Right atrium auricular region (tissue), 2 donors: Measurements from ENCODE around the gene FCSK. TPM values are rescaled to one million over a fixed set of nuclear protein-coding genes. Genes with fewer than 3 reads are reported as not detected.
"Not testable (repeated sequence)": the region's sequence is repeated elsewhere in the genome, so short reads cannot be mapped to it uniquely, and the experiment has no call there.

Experiments
- DNase-seq: peaks from one replicate; pipeline ENCODE4 v3.0.0-alpha.2; 2019; ENCODE audit warnings: low spot score
- H3K27ac ChIP-seq, 2 donors: fragments of 200-600 bp; sonication (generic); 1 replicate in 1 of 2; 2 replicates in 1 of 2; pipeline ENCODE4 v1.5.1; 2016 to 2019
- H3K27me3 ChIP-seq, 2 donors: fragments of 200-600 bp; sonication (generic); one replicate each; pipeline versions ENCODE4 v1.5.1 to v1.6.0; 2017 to 2019
- H3K36me3 ChIP-seq: fragments of 200-600 bp; sonication (generic); one replicate; pipeline ENCODE4 v1.5.1; 2016
- H3K4me1 ChIP-seq, 2 donors: fragments of 200-600 bp; sonication (generic); one replicate each; pipeline versions ENCODE4 v1.5.1 to v1.6.0; 2017 to 2019
- H3K4me3 ChIP-seq, 2 donors: fragments of 200-600 bp; sonication (generic); 1 replicate in 1 of 2; 2 replicates in 1 of 2; pipeline ENCODE4 v1.5.1; 2017 to 2019; ENCODE audit warnings: mild to moderate bottlenecking in 1 of 2, moderate library complexity in 1 of 2
- H3K9me3 ChIP-seq, 2 donors: fragments of 200-600 bp; sonication (generic); one replicate each; pipeline ENCODE4 v1.5.1; 2019
- total RNA-seq, 2 donors: library from RNA; depleted of rRNA; stranded (reverse); fragments of >200 nt; gene quantifications; one replicate each; pipeline ENCODE4 v1.1.0, GENCODE V29; 2016
- TF ChIP-seq, protein P1 (sequence below), 2 donors: fragments of 200-600 bp; sonication (generic); IDR thresholded peaks; one replicate each; pipeline ENCODE4 v1.5.1; 2019; ENCODE audit warnings: antibody characterized with exemption in 2 of 2

Gene FCSK
- total RNA-seq, 2 donors from 2014 or later = 9.5 to 10.2 TPM

DNA sequence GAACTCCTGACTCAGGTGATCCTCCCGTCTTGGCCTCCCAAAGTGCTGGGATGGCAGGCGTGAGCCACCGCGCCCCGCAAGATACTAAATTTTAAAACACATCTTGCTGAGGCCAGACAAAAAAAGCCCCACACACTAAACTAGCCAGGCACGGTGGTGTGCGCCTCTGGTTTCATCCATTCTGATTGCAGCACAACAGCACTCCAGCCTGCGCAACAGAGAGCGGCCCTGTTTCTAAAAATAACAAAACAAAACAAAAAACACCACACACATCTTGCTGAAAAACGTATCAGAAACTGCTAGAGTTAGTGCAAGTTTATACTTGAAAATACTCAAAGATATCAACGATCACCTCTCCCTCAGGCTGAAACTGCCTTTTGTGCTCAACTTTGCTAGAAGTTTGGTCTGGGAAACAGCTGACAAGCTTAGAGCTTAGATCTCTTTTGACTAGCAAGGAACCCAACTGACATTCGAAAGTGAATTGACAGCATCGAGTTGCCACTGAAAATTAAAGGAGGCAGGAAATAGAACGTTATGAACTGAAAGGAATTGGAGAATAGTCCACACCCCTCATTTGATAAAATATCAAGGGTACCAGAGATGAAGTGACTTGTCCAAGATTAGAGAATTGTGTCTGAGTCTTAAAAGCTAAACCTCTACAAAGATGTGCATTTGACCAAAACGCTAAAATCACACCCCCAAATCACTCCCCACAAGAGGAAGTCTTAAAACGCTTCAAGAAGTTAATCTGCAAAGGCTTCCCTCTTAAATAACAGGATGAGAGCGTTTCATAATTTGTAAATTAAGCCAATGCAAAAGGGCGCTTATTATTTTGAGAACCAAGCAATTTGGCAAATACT, 68.1 kb downstream of the FCSK start:
- DNase-seq = no peak
- no peaks in the 10 kb centered on the region for H3K27me3 ChIP-seq
- H3K27ac ChIP-seq = peak overlapping the region in 1 of 2 donors; percentile 91
- H3K36me3 ChIP-seq = peaks cover 20% of the 10 kb centered on the region
- TF ChIP-seq, protein P1, sequence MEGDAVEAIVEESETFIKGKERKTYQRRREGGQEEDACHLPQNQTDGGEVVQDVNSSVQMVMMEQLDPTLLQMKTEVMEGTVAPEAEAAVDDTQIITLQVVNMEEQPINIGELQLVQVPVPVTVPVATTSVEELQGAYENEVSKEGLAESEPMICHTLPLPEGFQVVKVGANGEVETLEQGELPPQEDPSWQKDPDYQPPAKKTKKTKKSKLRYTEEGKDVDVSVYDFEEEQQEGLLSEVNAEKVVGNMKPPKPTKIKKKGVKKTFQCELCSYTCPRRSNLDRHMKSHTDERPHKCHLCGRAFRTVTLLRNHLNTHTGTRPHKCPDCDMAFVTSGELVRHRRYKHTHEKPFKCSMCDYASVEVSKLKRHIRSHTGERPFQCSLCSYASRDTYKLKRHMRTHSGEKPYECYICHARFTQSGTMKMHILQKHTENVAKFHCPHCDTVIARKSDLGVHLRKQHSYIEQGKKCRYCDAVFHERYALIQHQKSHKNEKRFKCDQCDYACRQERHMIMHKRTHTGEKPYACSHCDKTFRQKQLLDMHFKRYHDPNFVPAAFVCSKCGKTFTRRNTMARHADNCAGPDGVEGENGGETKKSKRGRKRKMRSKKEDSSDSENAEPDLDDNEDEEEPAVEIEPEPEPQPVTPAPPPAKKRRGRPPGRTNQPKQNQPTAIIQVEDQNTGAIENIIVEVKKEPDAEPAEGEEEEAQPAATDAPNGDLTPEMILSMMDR (IDR thresholded peaks at IDR 0.05) = no peak
- H3K4me3 ChIP-seq = peak overlapping the region; percentile 63 to 88
- no peaks in the 10 kb centered on the region for H3K9me3 ChIP-seq
- peaks cover 0 to 37% of the 10 kb centered on the region in 2 donors for H3K4me1 ChIP-seq

DNA sequence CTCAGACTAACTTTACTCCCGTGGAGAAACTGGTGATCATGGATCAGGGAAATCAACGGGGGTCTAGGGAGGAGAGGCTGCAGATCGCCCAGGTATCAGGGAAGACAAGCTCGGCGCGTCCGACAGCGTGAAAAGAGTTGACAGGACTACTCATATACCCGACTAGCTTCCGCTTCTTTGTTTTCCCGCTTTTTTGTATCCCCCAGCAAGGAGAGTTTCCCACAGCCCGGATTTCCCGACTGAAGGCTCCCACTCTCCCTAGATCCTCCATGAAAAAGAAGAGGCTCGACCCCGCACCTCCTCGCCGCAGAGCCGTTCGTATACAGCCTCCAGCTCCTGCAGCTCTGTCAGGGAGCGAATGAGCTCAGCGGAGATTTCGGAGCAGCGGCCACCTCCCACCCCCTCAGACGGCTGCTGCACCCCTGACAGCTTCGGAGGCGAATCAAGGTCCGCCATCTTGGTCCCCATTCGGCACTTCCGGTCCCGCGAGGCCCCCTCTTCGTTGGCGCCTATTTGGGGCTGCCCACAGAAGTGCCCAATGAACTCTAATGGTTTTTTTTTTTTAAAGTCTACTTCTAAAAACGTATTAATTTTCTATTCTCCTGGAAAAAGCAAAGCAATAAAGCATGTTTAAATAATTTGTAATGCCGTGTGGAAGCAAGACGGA, 68.8 kb downstream of the FCSK start, which contains the start of gene COG4:
Gene COG4 (minus strand): TSS at position 479 of the 667 bp plus-strand sequence. CDS start 11 bp downstream, at position 468.
- peak within 1 kb of the TSS; percentile 63 to 88 for H3K4me3 ChIP-seq
- peak; percentile 83 for DNase-seq
- H3K36me3 ChIP-seq = peaks cover 14% of the 10 kb centered on the region
- H3K9me3 ChIP-seq = no peaks in the 10 kb centered on the region
- no peaks in the 10 kb centered on the region for H3K27me3 ChIP-seq
- H3K27ac ChIP-seq = peak within 1 kb of the TSS; percentile 70 to 91
- peaks cover 0 to 42% of the 10 kb centered on the region in 2 donors for H3K4me1 ChIP-seq
- TF ChIP-seq, protein P1 (IDR thresholded peaks at IDR 0.05) = no peak

DNA sequence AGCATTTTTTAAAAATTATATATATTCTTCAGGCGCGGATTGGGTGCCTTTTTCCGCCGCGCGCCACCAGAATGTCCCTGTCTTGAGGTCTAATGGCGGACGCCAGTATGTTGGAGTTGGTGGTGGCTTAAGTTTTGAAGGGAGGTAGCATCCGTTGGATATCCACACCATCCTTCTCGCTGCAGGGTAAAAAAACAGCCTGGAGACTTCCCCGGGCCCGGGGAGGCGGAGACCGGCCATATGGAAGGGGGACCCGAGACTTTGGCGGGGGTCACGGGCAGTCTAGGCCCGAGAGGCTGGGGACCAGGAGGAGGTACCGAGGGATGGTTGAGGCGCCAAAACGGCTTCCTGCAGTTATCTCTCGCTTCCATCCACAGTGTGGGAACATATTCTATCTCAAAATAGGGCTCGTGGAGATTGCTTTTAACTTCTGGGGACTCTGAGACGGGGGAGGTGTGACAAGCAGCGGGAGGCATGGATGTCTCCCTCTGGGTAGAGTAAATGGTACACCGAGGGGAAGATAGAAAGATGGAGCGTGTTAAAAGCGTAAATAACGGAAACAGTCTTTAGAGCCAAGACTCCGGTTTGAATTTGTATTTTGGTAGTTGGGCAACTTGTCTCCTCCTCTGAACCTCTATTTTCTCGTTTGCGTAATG, 69.5 kb downstream of the FCSK start, which contains the start of gene SF3B3:
Gene SF3B3 (plus strand): TSS at position 74 of the 656 bp plus-strand sequence. CDS start 2,841 bp downstream, outside the sequence.
- Histone ChIP-seq H3K9me3 (no peaks in the 10 kb centered on the region), H3K36me3 (peaks cover 15% of the 10 kb centered on the region), H3K27me3 (no peaks in the 10 kb centered on the region), H3K4me3 (peak within 1 kb of the TSS; percentile 63 to 88), H3K27ac (peak within 1 kb of the TSS; percentile 70 to 91), H3K4me1 (peaks cover 0 to 46% of the 10 kb centered on the region in 2 donors)
- TF ChIP-seq, protein P1 (IDR thresholded peaks at IDR 0.05) = no peak
- DNase-seq = peak; percentile 77

DNA sequence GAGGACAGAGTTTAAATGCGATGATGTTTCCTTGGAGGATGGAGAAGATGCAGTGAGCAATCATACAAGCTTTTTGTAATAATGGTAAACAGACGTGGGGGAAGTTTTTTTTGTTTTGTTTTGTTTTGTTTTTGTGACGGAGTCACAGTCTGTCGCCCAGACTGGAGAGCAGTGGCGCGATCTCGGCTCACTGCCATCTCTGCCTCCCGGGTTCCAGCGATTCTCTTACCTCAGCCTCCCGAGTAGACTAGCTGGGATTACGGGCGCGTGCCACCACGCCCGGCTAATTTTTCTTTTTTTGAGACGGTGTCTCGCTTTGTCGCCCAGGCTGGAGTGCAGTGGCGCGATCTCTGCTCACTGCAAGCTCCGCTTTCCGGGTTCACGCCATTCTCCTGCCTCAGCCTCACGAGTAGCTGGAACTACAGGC, 70.0 kb downstream of the FCSK start:
- Histone ChIP-seq H3K27ac (peak overlapping the region; percentile 70 to 91), H3K36me3 (peaks cover 21% of the 10 kb centered on the region), H3K4me1 (peaks cover 0 to 51% of the 10 kb centered on the region in 2 donors), H3K4me3 (peak overlapping the region; percentile 63 to 88)
- DNase-seq = peak; percentile 60
- not testable (repeated sequence) for H3K9me3 ChIP-seq, H3K27me3 ChIP-seq

DNA sequence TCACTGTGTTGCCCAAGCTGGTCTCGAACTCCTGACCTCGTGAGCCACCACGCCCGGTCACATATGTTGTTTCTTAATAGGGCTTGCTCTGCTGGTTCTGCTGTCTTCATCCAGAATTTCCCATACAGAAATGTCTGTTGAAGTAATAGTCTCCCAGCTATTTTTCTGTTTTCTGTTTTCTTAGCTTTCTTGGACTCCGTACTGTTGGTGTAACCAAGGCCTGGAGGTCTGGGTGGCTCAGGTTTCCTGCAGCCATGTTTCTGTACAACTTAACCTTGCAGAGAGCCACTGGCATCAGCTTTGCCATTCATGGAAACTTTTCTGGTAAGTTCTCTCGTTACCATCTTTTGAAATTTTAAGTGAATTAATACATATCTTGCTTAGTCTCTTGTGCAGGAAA, 72.0 kb downstream of the FCSK start:
- peaks cover 0 to 51% of the 10 kb centered on the region in 2 donors for H3K4me1 ChIP-seq
- no peak overlapping the region for H3K4me3 ChIP-seq
- no peaks in the 10 kb centered on the region for H3K27me3 ChIP-seq
- TF ChIP-seq, protein P1 (IDR thresholded peaks at IDR 0.05) = no peak
- no peak for DNase-seq
- H3K36me3 ChIP-seq = peaks cover 41% of the 10 kb centered on the region
- H3K27ac ChIP-seq = no peak overlapping the region
- no peaks in the 10 kb centered on the region for H3K9me3 ChIP-seq
